ENCODE data around the gene EPHB1. TPM values are rescaled to one million over a fixed set of nuclear protein-coding genes. Genes with fewer than 3 reads are reported as not detected.

EPHB1 gene
- polyA plus RNA-seq, 3 donors: 0.06 to 0.55 TPM; not detected in 1

DNA sequence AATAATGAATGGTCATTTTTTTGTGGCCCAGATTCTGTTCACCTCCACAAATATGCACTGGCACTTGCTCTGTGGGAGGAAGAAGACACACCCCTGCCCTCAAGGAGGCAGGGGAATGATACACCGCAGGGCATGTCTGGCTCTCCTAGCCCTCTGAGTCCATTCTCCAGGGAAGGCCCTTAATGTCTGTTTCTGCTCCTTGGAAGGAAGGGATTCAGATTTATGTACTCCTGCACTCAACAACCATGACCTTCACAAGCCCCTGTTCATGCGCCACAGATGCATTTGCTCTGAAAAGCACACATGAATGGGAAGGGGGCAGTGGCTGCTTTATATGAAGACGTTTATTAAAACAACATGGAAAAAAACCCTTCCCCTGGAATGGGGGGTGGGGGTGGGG is 333.8 kb downstream of the EPHB1 start:
- Histone ChIP-seq H3K36me3 (replicated peaks in 1 of 2; ENCODE audit: control insufficient read depth in 1 of 2, insufficient read depth in 2 of 2, low read length in 2 of 2) (no peaks in the 10 kb centered on the region), H3K4me1 (ENCODE audit: control insufficient read depth in 1 of 2, insufficient read depth in 2 of 2, low read length in 2 of 2) (no peaks in the 10 kb centered on the region), H3K4me2 (replicated peaks; ENCODE audit: extremely low read depth, low read length, poor library complexity, severe bottlenecking) (no peak overlapping the region), H3K9ac (ENCODE audit: insufficient read depth, low read length, poor library complexity, severe bottlenecking) (no peak overlapping the region), H3K27ac (ENCODE audit: low read depth in 1 of 2, low read length in 2 of 2) (no peak overlapping the region), H3K9me3 (replicated peaks in 1 of 2; ENCODE audit: control insufficient read depth in 1 of 2, insufficient read depth in 1 of 2, low read length in 2 of 2) (no peaks in the 10 kb centered on the region), H4K20me1 (ENCODE audit: insufficient read depth, low read length) (no peaks in the 10 kb centered on the region), H3K27me3 (ENCODE audit: control insufficient read depth in 2 of 2, insufficient read depth in 2 of 2, low read length in 2 of 2) (no peaks in the 10 kb centered on the region), H3K79me2 (ENCODE audit: insufficient read depth, low read length) (no peaks in the 10 kb centered on the region), H3K4me3 (replicated peaks in 1 of 3; ENCODE audit: low read depth in 2 of 3, low read length in 3 of 3) (no peak overlapping the region), H2AFZ (ENCODE audit: insufficient read depth, low read depth, low read length, poor library complexity, severe bottlenecking) (no peak overlapping the region)
- TF ChIP-seq, protein P1, sequence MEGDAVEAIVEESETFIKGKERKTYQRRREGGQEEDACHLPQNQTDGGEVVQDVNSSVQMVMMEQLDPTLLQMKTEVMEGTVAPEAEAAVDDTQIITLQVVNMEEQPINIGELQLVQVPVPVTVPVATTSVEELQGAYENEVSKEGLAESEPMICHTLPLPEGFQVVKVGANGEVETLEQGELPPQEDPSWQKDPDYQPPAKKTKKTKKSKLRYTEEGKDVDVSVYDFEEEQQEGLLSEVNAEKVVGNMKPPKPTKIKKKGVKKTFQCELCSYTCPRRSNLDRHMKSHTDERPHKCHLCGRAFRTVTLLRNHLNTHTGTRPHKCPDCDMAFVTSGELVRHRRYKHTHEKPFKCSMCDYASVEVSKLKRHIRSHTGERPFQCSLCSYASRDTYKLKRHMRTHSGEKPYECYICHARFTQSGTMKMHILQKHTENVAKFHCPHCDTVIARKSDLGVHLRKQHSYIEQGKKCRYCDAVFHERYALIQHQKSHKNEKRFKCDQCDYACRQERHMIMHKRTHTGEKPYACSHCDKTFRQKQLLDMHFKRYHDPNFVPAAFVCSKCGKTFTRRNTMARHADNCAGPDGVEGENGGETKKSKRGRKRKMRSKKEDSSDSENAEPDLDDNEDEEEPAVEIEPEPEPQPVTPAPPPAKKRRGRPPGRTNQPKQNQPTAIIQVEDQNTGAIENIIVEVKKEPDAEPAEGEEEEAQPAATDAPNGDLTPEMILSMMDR (IDR thresholded peaks at IDR 0.05): no peak
- no peak overlapping the region for H3K4me3 Mint-ChIP-seq
- no peak for DNase-seq
- WGBS (ENCODE audit: insufficient coverage): no CpG with 5 or more reads among the region's 3 CpGs
- no peak overlapping the region for H3K27ac Mint-ChIP-seq
- peaks cover 0 to 9% (median 2%) of the 10 kb centered on the region in 7 donors for H3K9me3 Mint-ChIP-seq
- H3K4me1 Mint-ChIP-seq: no peaks in the 10 kb centered on the region
- H3K36me3 Mint-ChIP-seq: no peaks in the 10 kb centered on the region
- intact Hi-C loops (cut with micrococcal nuclease): no loop called here
- H3K27me3 Mint-ChIP-seq (ENCODE audit: low read depth in 3 of 3): peaks cover 0 to 3% (median 0%) of the 10 kb centered on the region in 3 donors

GRCh38 chr3:135131290-135131689 is 336.2 kb downstream of the EPHB1 start:
- H3K36me3 ChIP-seq (replicated peaks in 1 of 2; ENCODE audit: control insufficient read depth in 1 of 2, insufficient read depth in 2 of 2, low read length in 2 of 2): no peaks in the 10 kb centered on the region
- H3K27me3 Mint-ChIP-seq (ENCODE audit: low read depth in 3 of 3): peaks cover 0 to 3% (median 0%) of the 10 kb centered on the region in 3 donors

More at GRCh38 chr3:135131290-135131689, 336.2 kb downstream of the EPHB1 start:
- 81% methylated on average over 7 of the region's 7 CpGs for WGBS (ENCODE audit: insufficient coverage)
- no peaks in the 10 kb centered on the region for H3K4me1 Mint-ChIP-seq
- no peak for DNase-seq
- no peak overlapping the region for H3K27ac Mint-ChIP-seq
- Histone ChIP-seq H3K27me3 (ENCODE audit: control insufficient read depth in 2 of 2, insufficient read depth in 2 of 2, low read length in 2 of 2) (no peaks in the 10 kb centered on the region), H3K4me2 (replicated peaks; ENCODE audit: extremely low read depth, low read length, poor library complexity, severe bottlenecking) (no peak overlapping the region), H3K9ac (ENCODE audit: insufficient read depth, low read length, poor library complexity, severe bottlenecking) (no peak overlapping the region), H3K9me3 (replicated peaks in 1 of 2; ENCODE audit: control insufficient read depth in 1 of 2, insufficient read depth in 1 of 2, low read length in 2 of 2) (no peaks in the 10 kb centered on the region), H4K20me1 (ENCODE audit: insufficient read depth, low read length) (no peaks in the 10 kb centered on the region), H3K4me3 (replicated peaks in 1 of 3; ENCODE audit: low read depth in 2 of 3, low read length in 3 of 3) (no peak overlapping the region), H3K79me2 (ENCODE audit: insufficient read depth, low read length) (no peaks in the 10 kb centered on the region), H3K27ac (ENCODE audit: low read depth in 1 of 2, low read length in 2 of 2) (no peak overlapping the region), H2AFZ (ENCODE audit: insufficient read depth, low read depth, low read length, poor library complexity, severe bottlenecking) (no peak overlapping the region), H3K4me1 (ENCODE audit: control insufficient read depth in 1 of 2, insufficient read depth in 2 of 2, low read length in 2 of 2) (no peaks in the 10 kb centered on the region)
- no peak overlapping the region for H3K4me3 Mint-ChIP-seq
- intact Hi-C loops (cut with micrococcal nuclease): no loop called here
- TF ChIP-seq, protein P1 (IDR thresholded peaks at IDR 0.05): no peak
- H3K9me3 Mint-ChIP-seq: peaks cover 0 to 9% (median 2%) of the 10 kb centered on the region in 7 donors
- H3K36me3 Mint-ChIP-seq: no peaks in the 10 kb centered on the region
